ENCODE measurements around the gene CGGBP1.

CGGBP1 gene

DNA sequence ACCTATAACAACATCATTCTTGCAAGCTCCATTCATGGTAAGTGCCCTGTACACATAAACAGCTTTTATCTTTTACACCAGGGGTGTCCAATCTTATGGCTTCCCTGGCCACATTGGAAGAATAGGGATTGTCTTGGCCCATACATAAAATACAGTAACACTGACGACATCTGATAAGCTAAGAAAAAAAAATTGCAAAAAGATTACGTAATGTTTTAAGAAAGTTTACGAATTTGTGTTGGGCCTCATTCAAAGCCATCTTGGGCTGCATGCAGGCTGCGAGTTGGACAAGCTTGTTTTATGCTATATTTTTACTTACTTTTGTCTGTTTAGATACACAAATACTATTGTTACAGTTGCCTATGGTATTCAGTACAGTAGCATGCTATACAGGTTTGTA is 31.9 kb upstream of the CGGBP1 start:
- Histone ChIP-seq H3K4me3 (replicated peaks; ENCODE audit: low read depth, low read length) (no peak overlapping the region), H3K36me3 (ENCODE audit: control insufficient read depth, insufficient read depth, low read length) (no peaks in the 10 kb centered on the region; the same call in none of the 2 replicates), H3K27me3 (replicated peaks; ENCODE audit: control insufficient read depth, insufficient read depth, low read length) (no peaks in the 10 kb centered on the region)
- TF ChIP-seq, protein P1, sequence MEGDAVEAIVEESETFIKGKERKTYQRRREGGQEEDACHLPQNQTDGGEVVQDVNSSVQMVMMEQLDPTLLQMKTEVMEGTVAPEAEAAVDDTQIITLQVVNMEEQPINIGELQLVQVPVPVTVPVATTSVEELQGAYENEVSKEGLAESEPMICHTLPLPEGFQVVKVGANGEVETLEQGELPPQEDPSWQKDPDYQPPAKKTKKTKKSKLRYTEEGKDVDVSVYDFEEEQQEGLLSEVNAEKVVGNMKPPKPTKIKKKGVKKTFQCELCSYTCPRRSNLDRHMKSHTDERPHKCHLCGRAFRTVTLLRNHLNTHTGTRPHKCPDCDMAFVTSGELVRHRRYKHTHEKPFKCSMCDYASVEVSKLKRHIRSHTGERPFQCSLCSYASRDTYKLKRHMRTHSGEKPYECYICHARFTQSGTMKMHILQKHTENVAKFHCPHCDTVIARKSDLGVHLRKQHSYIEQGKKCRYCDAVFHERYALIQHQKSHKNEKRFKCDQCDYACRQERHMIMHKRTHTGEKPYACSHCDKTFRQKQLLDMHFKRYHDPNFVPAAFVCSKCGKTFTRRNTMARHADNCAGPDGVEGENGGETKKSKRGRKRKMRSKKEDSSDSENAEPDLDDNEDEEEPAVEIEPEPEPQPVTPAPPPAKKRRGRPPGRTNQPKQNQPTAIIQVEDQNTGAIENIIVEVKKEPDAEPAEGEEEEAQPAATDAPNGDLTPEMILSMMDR (IDR thresholded peaks at IDR 0.05; ENCODE audit: insufficient read depth, low read length, poor library complexity, severe bottlenecking), result no peak
- DNase-seq (ENCODE audit: extremely low read depth, insufficient read length), result no peak

DNA sequence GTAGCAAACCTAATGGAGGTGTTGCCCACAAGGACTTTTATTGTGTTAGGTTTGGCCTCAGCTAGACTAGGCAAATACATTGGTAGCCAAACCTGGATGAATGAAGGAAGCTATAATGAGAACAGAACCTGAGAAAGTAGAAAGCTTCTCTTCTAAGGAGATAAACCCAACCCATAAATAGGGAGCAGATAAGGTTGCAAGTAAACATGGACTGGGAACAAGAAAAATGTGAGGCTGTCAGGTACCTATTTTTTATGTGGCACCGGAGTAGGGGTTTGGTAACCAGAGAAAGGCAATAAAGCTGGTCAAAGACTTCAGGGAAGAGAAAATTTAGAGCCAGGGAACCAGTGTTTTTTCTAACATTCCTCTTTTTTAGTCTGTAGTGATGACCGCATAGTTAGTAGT is 25.3 kb upstream of the CGGBP1 start:
- TF ChIP-seq, protein P1 (IDR thresholded peaks at IDR 0.05; ENCODE audit: insufficient read depth, low read length, poor library complexity, severe bottlenecking), result no peak
- Histone ChIP-seq H3K27me3 (replicated peaks; ENCODE audit: control insufficient read depth, insufficient read depth, low read length) (no peaks in the 10 kb centered on the region), H3K4me3 (replicated peaks; ENCODE audit: low read depth, low read length) (no peak overlapping the region), H3K36me3 (ENCODE audit: control insufficient read depth, insufficient read depth, low read length) (no peaks in the 10 kb centered on the region; the same call in 1 of the 2 replicates)
- no peak for DNase-seq (ENCODE audit: extremely low read depth, insufficient read length)

DNA sequence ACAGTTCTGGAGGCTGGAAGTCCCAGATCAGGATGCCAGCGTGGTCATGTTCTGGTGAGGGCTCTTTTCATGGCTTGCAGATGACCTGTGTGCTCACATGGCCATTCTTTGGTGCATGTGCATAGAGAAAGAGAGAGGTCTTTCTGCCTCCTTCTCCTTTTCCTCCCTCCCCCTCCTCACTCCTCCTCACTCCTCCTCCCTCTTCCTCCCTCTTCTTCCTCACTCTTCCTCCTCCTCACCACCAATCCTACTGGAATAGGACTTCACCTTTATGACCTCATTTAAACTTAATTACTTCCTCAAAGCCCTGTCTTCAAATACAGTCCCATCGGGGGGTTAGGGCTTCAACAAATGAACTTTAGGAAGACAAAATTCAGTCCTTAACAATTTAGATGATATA is 24.0 kb upstream of the CGGBP1 start:
- TF ChIP-seq, protein P1 (IDR thresholded peaks at IDR 0.05; ENCODE audit: insufficient read depth, low read length, poor library complexity, severe bottlenecking), result no peak
- H3K27me3 ChIP-seq (replicated peaks; ENCODE audit: control insufficient read depth, insufficient read depth, low read length), result no peaks in the 10 kb centered on the region
- H3K36me3 ChIP-seq (ENCODE audit: control insufficient read depth, insufficient read depth, low read length), result no peaks in the 10 kb centered on the region; the same call in 1 of the 2 replicates

DNA sequence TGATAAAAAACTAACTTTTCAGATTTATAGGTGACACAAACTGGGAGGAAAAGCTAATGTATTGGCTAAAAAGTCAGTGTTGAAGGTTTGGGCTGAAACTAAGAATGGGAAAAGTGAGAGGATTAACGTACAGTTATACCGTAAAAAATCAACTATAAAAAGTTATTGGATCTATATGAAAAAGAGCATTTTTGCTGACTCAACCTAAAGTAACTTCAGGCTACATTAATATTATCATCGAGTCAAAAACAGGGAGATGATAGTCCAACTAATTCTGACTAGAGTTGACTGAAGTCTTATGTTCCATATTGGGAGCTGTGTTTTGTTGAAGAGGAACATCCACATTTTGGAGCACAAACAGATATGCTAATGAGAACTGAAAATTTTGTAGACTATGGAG is 20.1 kb upstream of the CGGBP1 start:
- Histone ChIP-seq H3K4me3 (replicated peaks; ENCODE audit: low read depth, low read length) (no peak overlapping the region), H3K27me3 (replicated peaks; ENCODE audit: control insufficient read depth, insufficient read depth, low read length) (no peaks in the 10 kb centered on the region), H3K36me3 (ENCODE audit: control insufficient read depth, insufficient read depth, low read length) (no peaks in the 10 kb centered on the region)
- DNase-seq (ENCODE audit: extremely low read depth, insufficient read length), result no peak
- TF ChIP-seq, protein P1 (IDR thresholded peaks at IDR 0.05; ENCODE audit: insufficient read depth, low read length, poor library complexity, severe bottlenecking), result no peak

More for the DNA sequence above, 24.0 kb upstream of the CGGBP1 start:
- DNase-seq (ENCODE audit: extremely low read depth, insufficient read length), result no peak
- H3K4me3 ChIP-seq (replicated peaks; ENCODE audit: low read depth, low read length), result no peak overlapping the region

DNA sequence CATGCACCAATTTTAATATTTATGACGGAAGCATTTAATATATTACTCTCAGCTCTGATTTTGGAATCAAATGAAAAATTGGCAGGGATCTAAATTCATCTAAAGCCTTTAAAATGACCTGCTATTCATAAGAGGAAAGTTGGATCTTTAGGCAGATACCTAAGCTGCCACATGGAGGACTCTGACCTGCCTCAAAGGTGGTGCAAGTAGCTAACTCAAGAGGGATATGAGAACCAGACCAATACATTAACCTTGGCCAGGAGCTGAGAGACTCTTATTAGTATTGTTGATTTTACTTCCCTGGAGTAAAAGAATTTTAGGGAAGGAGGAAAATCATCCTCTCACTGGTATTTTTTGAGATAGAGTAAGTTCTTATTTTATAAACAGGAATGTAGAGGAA is 17.9 kb upstream of the CGGBP1 start:
- H3K4me3 ChIP-seq (replicated peaks; ENCODE audit: low read depth, low read length), result no peak overlapping the region
- H3K27me3 ChIP-seq (replicated peaks; ENCODE audit: control insufficient read depth, insufficient read depth, low read length), result no peaks in the 10 kb centered on the region
- no peaks in the 10 kb centered on the region for H3K36me3 ChIP-seq (ENCODE audit: control insufficient read depth, insufficient read depth, low read length)
- DNase-seq (ENCODE audit: extremely low read depth, insufficient read length), result no peak
- TF ChIP-seq, protein P1 (IDR thresholded peaks at IDR 0.05; ENCODE audit: insufficient read depth, low read length, poor library complexity, severe bottlenecking), result no peak

DNA sequence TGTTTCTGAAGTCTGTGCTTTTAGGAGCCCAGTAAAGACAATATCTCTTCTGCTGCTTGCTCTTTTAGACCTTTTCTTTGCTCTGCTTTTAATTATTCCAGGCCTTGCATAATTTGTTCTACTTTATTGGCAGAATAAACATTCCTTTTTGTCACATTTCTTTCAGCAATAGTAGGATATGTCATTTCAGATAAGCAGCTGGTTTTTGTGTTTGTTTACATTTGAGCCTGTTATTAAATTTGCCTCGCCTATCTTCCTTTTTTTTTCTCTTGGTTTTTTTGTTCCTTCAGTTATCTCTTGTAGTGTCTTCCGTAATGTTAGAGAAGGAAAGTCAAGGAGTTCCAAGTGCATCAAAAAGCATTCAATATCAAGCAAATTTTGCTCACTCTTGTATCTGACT is 16.7 kb upstream of the CGGBP1 start:
- Histone ChIP-seq H3K27me3 (replicated peaks; ENCODE audit: control insufficient read depth, insufficient read depth, low read length) (no peaks in the 10 kb centered on the region), H3K36me3 (ENCODE audit: control insufficient read depth, insufficient read depth, low read length) (no peaks in the 10 kb centered on the region), H3K4me3 (replicated peaks; ENCODE audit: low read depth, low read length) (no peak overlapping the region)
- no peak for DNase-seq (ENCODE audit: extremely low read depth, insufficient read length)
- TF ChIP-seq, protein P1 (IDR thresholded peaks at IDR 0.05; ENCODE audit: insufficient read depth, low read length, poor library complexity, severe bottlenecking), result no peak

Measured in GM06990 (cell line).